ENCODE data around the gene USP50. TPM values are rescaled to one million over a fixed set of nuclear protein-coding genes. Genes with fewer than 3 reads are reported as not detected.
"Not testable (repeated sequence)": the region's sequence is repeated elsewhere in the genome, so short reads cannot be mapped to it uniquely, and the experiment has no call there.

The USP50 gene
- total RNA-seq, 1 donor from 2014 or later = 1.1 TPM

DNA sequence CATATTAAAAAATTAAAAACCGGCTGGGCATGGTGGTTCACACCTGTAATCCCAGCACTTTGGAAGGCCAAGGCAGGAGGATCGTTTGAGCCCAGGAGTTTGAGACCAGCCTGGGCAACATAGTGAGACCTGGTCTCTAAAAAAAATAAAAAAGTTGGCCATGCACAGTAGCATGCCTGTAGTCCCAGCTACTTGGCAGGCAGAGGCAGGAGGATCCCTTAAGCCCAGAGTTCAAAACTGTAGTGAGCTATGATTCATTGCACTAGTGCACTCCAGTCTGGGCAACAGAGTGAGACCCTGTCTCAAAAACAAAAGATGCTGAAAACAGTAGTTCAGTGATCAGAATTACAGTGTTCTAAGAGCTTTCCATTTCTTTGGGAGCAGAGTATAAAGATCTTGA lies 40.8 kb downstream of the USP50 start:
- not testable (repeated sequence) for DNase-seq (ENCODE audit: low spot score)

DNA sequence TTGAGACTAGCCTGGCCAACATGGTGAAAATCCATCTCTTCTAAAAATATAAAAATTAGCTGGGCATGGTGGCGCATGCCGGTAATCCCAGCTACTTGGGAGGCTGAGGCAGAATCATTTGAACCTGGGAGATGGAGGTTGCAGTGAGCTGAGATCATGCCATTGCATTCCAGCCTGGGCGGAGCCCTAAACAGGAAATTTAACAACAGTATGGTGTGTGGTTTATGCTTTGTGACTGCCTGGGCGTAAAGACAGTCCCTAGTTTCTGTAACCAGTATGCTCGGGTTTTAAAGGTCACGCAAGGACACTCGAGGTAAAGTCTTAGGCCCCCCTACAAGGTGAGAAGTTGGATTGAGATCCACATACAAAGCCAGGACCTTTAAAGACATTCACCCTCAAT lies 43.3 kb downstream of the USP50 start:
- no peak for DNase-seq (ENCODE audit: low spot score)

DNA sequence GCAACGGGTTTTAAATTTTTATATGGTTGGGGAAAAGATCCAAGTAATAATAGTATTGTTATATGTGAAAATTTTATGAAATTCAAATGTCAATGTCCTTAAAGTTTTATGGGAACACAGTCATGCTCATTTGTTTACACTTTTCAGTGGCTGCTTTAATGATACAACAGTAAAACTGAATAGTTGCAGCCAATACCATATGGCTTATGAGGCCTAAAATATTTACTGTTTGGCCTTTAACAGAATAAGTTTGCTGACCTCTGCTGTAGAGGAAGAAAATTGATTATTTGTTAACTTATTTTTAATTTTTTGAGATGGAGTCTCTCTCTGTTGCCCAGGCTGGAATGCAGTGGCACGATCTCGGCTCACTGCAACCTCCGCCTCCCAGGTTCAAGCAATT lies 44.7 kb downstream of the USP50 start:
- DNase-seq (ENCODE audit: low spot score) = no peak

DNA sequence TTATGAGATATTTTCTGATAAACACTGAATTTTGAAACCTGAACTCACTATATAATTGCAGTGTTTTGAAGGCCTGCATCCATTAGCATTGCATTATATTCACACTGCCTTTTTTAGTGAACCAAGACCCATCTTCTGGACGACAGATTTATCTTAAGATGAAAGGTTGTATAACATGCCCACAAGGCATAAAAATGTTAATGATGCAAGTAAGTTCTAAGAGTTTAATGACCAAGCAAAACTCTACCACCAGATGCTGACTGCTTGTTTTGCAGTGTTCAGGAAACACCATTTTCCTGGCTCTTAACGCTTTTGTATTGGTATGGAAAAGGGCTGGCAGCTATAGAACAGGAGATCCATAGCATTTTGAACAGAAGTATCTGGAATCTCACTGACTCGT lies 46.1 kb downstream of the USP50 start:
- DNase-seq (ENCODE audit: low spot score) = no peak

DNA sequence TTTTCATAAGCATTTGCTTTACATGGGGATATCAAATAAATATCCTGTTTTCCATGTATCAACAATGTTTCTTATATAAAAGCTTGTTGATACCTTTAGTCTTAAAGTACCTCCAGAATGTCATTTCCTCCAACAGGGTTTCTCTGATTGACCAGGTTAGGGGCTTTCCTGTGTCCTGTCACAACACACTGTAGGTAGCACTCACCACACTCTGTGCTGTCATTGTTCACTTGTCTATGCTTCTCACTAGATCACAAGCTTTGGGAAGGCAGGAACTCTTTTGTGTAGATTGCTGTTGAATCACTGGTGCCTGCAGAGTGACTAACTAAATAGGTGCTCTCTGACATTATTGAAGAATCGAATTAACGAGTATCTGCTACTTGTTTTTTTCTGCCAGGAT lies 49.8 kb downstream of the USP50 start:
- no peak for DNase-seq (ENCODE audit: low spot score)

DNA sequence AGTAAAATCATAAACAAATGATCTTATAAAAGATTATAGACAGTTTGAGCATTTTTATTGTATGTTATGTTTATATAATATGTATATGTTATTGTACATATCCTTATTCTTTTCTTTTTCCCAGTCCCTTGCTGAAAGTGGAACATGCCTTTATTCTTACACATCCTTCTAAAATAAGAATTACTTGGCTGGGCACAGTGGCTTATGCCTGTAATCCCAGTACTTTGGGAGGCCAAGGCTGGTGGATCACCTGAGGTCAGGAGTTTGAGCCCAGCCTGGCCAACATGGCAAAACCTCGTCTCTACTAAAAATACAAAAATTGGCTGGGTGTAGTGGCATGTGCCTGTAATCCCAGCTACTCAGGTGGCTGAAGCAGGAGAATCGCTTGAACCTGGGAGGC lies 51.9 kb downstream of the USP50 start:
- not testable (repeated sequence) for DNase-seq (ENCODE audit: low spot score)

DNA sequence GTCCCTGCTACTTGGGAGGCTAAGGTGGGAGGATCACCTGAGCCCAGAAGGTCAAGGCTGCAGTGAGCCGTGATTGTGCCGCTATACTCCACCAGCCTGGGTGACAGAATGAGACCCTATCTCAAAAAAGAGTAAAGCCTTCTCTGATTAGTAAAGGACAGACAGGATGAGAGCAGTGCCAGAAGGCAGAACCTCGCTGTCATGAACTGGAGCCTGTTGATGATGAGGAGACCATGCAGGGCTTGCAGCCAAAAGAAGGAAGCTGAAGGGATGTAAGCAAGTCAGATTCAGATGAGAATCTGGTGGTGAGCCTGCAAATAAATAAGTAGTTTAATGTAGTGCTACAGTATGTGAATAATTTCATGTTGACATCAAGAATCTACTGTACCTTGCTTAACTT lies 52.8 kb downstream of the USP50 start:
- DNase-seq (ENCODE audit: low spot score) = no peak

DNA sequence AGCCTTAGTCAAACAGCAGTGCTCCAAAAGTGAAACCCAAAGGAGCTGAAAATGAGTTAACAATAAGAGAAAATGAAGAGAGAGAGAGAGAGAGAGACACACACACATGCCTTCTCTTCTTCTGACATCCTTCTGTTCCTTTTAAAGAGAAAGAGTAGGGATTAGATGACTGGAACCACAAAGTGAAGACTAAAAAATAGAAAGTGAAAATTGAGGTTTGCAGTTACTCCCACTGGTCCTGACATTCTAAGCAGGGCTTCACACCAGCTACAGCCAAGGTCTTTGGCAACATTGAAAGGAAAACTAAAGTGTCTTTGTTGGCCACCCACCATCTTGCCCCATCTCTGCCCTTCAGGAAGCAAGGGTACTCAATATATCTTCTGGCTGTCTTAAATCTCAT lies 59.2 kb downstream of the USP50 start:
- DNase-seq (ENCODE audit: low spot score) = no peak

DNA sequence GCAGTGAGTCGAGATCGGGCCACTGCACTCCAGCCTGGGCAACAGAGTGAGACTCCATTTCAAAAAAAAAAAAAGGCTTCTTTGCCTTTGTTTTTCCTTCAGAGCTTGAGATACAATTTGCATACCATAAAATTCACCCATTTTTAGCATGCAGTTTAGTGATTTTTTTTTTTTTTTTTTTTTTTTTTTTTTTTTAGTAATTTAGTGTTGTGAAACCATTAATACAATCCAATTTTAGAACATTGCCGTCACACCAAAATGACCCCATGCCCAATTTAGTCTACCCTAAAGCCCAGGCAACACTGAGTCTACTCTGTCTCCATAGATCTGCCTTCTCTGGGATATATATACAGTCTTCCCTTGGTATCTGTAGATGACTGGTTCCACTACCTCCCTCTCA lies 61.1 kb downstream of the USP50 start:
- DNase-seq (ENCODE audit: low spot score) = no peak

DNA sequence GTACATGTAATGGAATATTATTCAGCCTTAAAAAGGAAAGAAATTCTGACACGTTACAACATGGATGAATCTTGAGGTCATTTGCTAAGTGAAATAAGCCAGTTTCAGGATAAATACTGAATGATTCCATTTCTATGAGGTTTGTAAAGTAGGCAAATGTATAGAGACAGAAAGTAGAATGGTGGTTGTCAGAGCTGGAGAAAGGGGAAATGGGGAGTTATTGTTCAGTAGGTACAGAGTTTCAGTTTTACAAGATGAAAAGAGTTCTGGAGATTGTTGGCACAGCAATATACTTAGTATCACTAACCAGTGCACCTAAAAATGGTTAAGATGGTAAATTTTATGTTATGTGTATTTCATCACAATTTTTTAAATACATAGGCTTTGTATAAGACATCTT lies 61.7 kb downstream of the USP50 start:
- no peak for DNase-seq (ENCODE audit: low spot score)

DNA sequence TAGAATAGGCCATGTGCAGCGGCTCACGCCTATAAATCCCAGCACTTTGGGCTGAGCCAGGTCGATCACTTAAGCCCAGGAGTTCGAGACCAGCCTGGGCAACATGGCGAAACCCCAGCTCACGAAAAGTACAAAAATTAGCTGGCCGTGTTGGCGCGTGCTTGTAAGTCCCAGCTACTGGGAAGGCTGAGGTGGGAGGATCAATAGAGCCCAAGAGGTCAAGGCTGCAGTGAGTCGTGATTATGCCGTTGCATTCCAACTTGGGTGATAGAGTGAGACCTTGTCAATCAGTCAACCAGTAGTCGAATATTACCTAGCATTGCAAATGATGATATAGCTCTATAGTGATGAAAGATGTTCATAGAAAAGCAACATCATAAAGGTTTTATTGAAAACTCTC lies 70.3 kb downstream of the USP50 start:
- DNase-seq (ENCODE audit: low spot score) = no peak

DNA sequence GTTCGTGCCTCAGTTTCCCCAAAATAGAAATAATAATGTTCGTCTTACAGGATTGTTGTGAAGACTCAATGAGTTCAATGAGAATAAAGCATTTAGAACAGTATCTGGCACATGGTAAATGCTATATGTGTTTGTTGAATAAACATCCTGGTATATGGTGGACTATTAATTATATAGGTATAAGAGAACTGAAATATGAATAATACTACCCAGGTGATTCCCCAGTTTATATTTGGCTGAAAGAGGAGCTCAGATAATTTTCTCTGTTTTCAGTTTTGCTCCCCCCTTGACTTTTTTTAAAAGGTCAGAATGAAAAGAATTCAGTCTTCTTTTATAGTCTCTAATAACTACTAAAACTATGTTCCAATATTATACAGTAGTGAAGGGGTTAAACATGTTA lies 75.4 kb downstream of the USP50 start:
- DNase-seq (ENCODE audit: low spot score) = no peak

DNA sequence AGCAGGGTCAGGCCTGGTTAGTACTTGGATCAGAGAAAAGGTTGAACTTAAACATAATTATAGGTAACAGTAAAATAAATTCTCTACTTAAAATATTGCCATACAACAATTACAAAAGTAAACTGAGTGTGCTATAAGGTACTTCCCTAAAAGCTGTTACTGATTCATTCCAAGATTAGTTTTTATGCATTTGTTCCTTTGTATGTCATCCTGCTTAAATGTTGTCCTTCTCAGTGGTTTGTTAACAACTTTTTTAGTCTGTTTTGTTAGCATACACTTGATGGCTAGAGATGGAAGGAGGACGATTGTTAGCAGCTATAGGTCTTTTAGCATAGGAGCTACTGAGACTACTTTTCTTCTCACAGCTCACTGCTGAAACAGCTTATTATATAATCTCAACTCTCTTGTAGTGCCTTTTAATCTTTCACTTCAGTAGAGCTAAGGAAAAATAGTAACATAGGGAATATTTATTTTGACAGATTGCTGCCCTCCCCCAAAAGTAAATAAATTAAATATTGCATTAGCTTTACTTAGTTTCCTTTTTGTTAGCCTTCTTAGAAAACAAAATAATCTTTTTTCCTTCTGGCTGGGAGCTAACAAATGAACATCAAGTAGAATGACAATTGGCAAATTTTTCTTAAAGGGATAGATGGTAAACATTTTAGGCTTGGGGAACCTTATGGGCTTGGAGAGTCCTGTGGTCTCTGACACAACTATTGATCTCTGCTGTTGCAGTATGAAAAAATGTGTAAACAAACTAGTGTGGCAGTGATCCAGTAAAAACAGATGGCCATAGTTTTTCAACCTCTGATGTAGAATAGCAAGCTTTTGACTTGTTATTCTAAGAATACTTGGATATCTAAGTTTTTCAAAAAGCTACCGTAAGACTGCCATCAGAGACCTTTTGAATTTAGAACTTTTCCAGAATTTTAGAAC lies 82.8 kb downstream of the USP50 start:
- no peak for DNase-seq (ENCODE audit: low spot score)

DNA sequence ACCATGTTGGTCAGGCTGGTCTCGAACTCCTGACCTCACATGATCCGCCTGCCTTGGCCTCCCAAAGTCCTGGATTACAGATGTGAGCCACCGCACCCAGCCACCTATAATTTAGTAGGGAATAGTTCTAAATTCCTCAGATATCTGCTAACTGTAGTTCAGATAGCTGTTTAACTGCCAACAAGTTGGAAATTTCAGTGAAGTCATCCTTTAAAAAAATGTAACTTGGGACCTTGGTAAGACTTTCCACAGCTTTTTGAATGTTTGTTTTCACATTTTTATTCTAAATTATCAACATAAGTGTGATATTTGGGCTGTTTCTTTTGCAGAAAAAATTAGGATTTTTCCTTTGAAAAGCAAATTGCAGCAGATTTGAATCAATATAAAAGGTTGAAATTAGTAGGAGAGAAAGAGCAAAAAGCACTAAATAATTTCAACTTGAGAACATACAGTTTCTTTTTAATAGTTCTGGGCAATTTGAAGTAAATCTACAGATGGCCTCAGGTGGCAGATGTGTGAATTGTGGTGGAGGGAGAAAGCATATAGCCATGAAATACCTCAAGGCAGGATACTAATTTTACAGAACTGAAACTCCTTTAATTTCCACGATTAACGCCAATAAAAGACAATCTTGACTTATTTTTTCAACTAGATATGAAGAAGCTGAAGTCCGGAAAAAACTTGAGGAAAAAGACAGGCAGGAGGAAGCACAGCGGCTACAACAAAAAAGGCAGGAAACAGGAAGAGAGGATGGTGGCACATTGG lies 87.9 kb downstream of the USP50 start:
- DNase-seq (ENCODE audit: low spot score) = no peak

DNA sequence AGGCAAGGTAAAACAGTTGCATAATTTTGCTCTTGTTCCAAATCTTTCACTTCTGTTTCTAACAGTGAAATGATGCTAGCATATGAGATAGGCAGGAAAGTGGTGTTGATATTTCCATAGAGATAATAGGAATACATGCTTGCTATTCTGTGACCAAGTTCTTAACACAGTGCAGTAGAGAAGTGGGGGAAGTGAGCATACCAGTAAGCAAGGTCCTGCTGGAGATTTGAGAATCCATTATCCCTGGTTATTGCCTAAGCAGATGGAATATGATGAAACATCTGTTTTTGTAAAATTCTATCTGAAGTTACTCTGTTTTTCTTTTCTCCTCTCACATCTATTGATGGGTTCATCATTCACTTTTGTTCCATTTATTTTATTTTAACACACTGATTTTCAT lies 93.5 kb downstream of the USP50 start:
- DNase-seq (ENCODE audit: low spot score) = no peak

Other genes with a start within 250 kb of the USP50 start
- 22.0 TPM for gene GABPB1, start 191.5 kb downstream of the USP50 start, total RNA-seq
- gene USP8, start 122.3 kb downstream of the USP50 start, total RNA-seq = 62.1 TPM
- 41.1 TPM for gene TRPM7, start 140.1 kb upstream of the USP50 start, total RNA-seq
- gene SPPL2A, start 219.0 kb upstream of the USP50 start, total RNA-seq = 123 TPM

Measured in mesenteric fat pad (tissue), 1 donor.